Lung (tissue), 12 donors: ENCODE results near the gene GPR45. TPM values are rescaled to one million over a fixed set of nuclear protein-coding genes. Genes with fewer than 3 reads are reported as not detected.

Experiments used
- ATAC-seq: fragments of 200-7000 bp; cut with Tn5 transposase; one replicate; pipeline ENCODE4 v1.9.1; 2020; ENCODE audit warnings: moderate number of reproducible peaks; ENCODE audit not compliant: insufficient read depth, low FRiP score
- DNase-seq, 3 donors: peaks; one replicate each; pipeline ENCODE4 v3.0.0-alpha.2; 2013 to 2017
- H3K27ac ChIP-seq, 2 donors: one replicate each; pipeline ENCODE4 v1.5.1; 2013; ENCODE audit warnings: mild to moderate bottlenecking in 2 of 2, moderate library complexity in 2 of 2, control low read depth in 1 of 2, inconsistent platforms in 1 of 2, low read depth in 1 of 2, low read length in 1 of 2
- H3K27me3 ChIP-seq, 3 donors: one replicate each; pipeline ENCODE4 v1.5.1; 2013; ENCODE audit warnings: low read length in 2 of 3; ENCODE audit not compliant: control insufficient read depth in 3 of 3, insufficient read depth in 3 of 3
- H3K36me3 ChIP-seq, 4 donors: one replicate each; pipeline ENCODE4 v1.5.1; 2013; ENCODE audit warnings: low read length in 4 of 4, mild to moderate bottlenecking in 1 of 4, moderate library complexity in 1 of 4; ENCODE audit not compliant: control insufficient read depth in 4 of 4, insufficient read depth in 4 of 4
- H3K4me1 ChIP-seq, 5 donors: one replicate each; pipeline ENCODE4 v1.5.1; 2013; ENCODE audit warnings: low read length in 5 of 5, mild to moderate bottlenecking in 2 of 5, moderate library complexity in 1 of 5; ENCODE audit not compliant: control insufficient read depth in 5 of 5, insufficient read depth in 5 of 5
- H3K4me3 ChIP-seq: one replicate; pipeline ENCODE4 v1.5.1; 2013; ENCODE audit warnings: mild to moderate bottlenecking, control low read depth, moderate library complexity
- H3K9ac ChIP-seq, 2 donors: one replicate each; pipeline ENCODE4 v1.5.1; 2013; ENCODE audit warnings: low read length in 2 of 2, control low read depth in 1 of 2; ENCODE audit not compliant: insufficient read depth in 1 of 2
- H3K9me3 ChIP-seq, 4 donors: one replicate each; pipeline ENCODE4 v1.5.1; 2013; ENCODE audit warnings: low read length in 3 of 4, mild to moderate bottlenecking in 1 of 4, moderate library complexity in 1 of 4; ENCODE audit not compliant: control insufficient read depth in 4 of 4, insufficient read depth in 3 of 4
- WGBS, 2 donors: extraction: QIAGEN DNeasy Blood & Tissue Kit; methylation state at CpG; one replicate each; pipeline ENCODE4 v1.1.7; 2013; 5-methylcytosine and 5-hydroxymethylcytosine counted together
- polyA plus RNA-seq, 2 donors: library from polyadenylated mRNA; stranded (reverse); fragments of 200-250 nt; gene quantifications; one replicate each; pipeline ENCODE4 v1.2.1, GENCODE V29; 2013
- total RNA-seq, 2 donors: library from RNA; depleted of rRNA in 1 of 2; stranded (reverse); fragments of >200 nt in 1 of 2; gene quantifications; one replicate each; pipeline ENCODE4 v1.2.1, GENCODE V29; 2014 to 2021
- TF ChIP-seq, protein P1 (sequence below): IDR thresholded peaks from 2 replicates; pipeline ENCODE4 v1.5.1; 2012; ENCODE audit warnings: mild to moderate bottlenecking; ENCODE audit errors: control extremely low read depth, extremely low read depth
- donor health status: control.
- donor health status: control.
- donor health status: Bipolar disorder and iron deficiency.
- donor health status: healthy.
- donor health status: DM: yes; HTN: yes; CAD: no.

Gene GPR45
- total and polyA plus RNA-seq, 4 donors = not detected

DNA sequence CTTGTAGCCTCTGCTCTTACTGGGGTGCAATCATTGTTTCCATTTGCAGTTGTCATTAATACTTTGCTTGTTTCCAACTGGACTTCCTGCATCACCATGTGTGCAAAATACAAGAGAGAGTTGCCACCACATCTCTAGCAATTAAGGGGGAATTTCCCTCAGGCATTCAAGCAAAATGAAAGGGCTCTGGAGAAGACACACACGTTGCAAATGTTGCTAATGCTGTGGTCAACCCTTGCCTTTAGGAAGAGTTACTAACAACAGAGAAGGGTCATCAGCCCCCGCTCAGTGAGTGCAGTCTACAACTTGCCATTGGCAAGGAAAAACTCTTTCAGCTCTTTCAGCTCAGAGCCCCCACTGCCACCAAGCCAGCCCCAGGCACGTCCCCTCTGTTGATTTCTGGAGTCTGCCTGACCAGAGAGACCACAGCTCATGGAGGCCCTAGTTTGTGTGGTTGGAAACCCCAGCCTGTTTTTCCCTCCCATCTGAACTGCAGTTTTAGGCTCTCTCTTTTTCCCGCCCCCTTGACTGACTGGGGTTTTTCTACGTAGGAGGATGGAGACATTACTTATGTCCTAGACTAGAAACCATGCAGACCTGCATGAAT is 25.9 kb upstream of the GPR45 start:
- TF ChIP-seq, protein P1, sequence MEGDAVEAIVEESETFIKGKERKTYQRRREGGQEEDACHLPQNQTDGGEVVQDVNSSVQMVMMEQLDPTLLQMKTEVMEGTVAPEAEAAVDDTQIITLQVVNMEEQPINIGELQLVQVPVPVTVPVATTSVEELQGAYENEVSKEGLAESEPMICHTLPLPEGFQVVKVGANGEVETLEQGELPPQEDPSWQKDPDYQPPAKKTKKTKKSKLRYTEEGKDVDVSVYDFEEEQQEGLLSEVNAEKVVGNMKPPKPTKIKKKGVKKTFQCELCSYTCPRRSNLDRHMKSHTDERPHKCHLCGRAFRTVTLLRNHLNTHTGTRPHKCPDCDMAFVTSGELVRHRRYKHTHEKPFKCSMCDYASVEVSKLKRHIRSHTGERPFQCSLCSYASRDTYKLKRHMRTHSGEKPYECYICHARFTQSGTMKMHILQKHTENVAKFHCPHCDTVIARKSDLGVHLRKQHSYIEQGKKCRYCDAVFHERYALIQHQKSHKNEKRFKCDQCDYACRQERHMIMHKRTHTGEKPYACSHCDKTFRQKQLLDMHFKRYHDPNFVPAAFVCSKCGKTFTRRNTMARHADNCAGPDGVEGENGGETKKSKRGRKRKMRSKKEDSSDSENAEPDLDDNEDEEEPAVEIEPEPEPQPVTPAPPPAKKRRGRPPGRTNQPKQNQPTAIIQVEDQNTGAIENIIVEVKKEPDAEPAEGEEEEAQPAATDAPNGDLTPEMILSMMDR = no peak
- H3K27me3 ChIP-seq = no peaks in the 10 kb centered on the region
- no peak for ATAC-seq
- H3K9me3 ChIP-seq = no peaks in the 10 kb centered on the region
- H3K9ac ChIP-seq = no peak overlapping the region
- H3K27ac ChIP-seq = no peak overlapping the region
- DNase-seq = no peak
- 62 to 75% methylated on average over 5 of the region's 5 CpGs for WGBS, 2 donors
- H3K36me3 ChIP-seq = no peaks in the 10 kb centered on the region
- no peak overlapping the region for H3K4me3 ChIP-seq
- H3K4me1 ChIP-seq = no peaks in the 10 kb centered on the region

DNA sequence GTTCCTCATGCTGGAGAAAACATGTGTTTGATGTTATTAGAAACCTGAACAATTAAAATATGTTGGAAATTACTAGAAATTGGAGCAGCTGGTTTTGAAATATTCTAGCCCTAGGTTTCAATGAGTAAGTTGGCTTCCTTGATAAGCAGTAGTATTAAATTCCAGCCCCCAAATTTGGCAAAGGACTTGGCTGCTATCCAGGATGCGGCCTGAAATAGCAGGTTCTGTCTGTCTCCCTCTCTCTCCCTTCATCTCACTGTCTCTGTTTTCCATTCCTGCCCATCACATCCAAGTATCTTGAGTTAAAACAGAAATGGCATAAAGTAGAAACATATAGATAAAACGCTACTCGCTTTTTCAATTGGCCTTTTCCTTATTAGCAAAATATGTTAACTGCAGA is 20.9 kb upstream of the GPR45 start:
- TF ChIP-seq, protein P1 = no peak
- DNase-seq (no peak), ATAC-seq (no peak)
- no peaks in the 10 kb centered on the region for H3K4me1 ChIP-seq
- no peaks in the 10 kb centered on the region for H3K9me3 ChIP-seq
- no peak overlapping the region for H3K9ac ChIP-seq
- H3K27me3 ChIP-seq = peaks cover 0 to 3% (median 0%) of the 10 kb centered on the region in 3 donors
- no peaks in the 10 kb centered on the region for H3K36me3 ChIP-seq
- no peak overlapping the region for H3K27ac ChIP-seq
- no peak overlapping the region for H3K4me3 ChIP-seq
- 78 to 94% methylated on average over 3 of the region's 3 CpGs for WGBS, 2 donors

DNA sequence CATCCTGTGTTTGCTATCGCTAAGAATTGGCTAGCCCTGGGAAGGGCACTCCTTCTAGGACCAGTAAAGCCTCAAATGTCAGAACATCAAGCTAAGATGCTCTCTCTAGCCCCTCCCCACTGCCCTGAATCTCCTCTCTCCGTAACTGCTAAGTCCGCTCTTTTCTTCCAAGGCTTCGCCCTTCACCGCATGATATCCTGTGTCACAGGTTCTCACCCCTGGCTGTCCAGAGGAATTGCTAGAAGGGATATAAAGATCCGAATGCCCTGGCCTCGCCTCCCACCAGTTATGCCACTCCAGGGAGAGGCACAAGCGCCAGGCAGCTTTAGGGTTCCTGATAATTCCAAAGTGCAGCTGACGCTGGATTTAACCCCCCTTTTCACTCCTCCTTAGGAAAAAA is 17.1 kb upstream of the GPR45 start:
- Histone ChIP-seq H3K27ac (no peak overlapping the region), H3K9me3 (no peaks in the 10 kb centered on the region), H3K4me3 (no peak overlapping the region), H3K4me1 (no peaks in the 10 kb centered on the region), H3K27me3 (peaks cover 0 to 3% (median 3%) of the 10 kb centered on the region in 3 donors), H3K36me3 (no peaks in the 10 kb centered on the region), H3K9ac (no peak overlapping the region)
- DNase-seq = no peak
- WGBS, 2 donors = 79 to 81% methylated on average over 9 of the region's 9 CpGs
- no peak for ATAC-seq
- TF ChIP-seq, protein P1 = no peak

DNA sequence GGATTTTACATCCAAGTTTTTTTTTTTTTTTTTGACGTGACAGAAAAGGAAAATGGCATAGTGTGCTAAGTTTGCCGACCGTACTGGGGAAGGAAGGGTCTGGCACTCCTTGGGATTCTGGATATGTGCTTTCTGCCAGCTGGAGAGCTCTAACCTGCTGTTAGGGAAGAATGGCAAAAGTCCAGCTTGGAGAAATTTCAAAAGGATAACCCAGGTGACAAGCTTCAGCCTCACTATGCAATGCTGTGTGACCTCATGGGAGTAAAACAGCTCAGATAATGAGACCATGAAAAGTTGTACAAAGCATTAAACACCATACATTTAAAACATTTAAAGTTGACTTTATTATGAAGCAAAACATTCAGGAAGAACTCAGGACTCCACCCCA is 10.3 kb upstream of the GPR45 start:
- Histone ChIP-seq H3K27me3 (peaks cover 0 to 6% (median 3%) of the 10 kb centered on the region in 3 donors), H3K36me3 (no peaks in the 10 kb centered on the region), H3K4me3 (no peak overlapping the region), H3K4me1 (peaks cover 0 to 5% (median 0%) of the 10 kb centered on the region in 5 donors), H3K9ac (no peak overlapping the region), H3K27ac (no peak overlapping the region), H3K9me3 (no peaks in the 10 kb centered on the region)
- TF ChIP-seq, protein P1 = no peak
- 68 to 77% methylated on average over 3 of the region's 3 CpGs for WGBS, 2 donors
- ATAC-seq (no peak), DNase-seq (peak in 2 of 3 donors; percentile 33 to 39)
